Endothelial cell of umbilical vein (primary cell): Measurements from ENCODE around the gene PET100. TPM values are rescaled to one million over a fixed set of nuclear protein-coding genes. Genes with fewer than 3 reads are reported as not detected.

Experiments
- BruUV-seq: library from RNA; stranded (reverse); fragments of 400-500 nt; replicated peaks from 2 replicates; lab custom pipeline; 2021; lab: Mats Ljungman, UMichigan
- CTCF ChIA-PET: fragments of 300-600, 350-600 bp; sonication (Branson Sonifier 250); formaldehyde crosslinking; loops from one replicate; lab custom pipeline; 2021; ENCODE audit warnings: antibody characterized with exemption, inconsistent platforms; lab: Charles Lee
- POLR2A ChIA-PET: fragments of 300-600, 350-600 bp; sonication (Branson Sonifier 250); formaldehyde crosslinking; loops from one replicate; lab custom pipeline; 2021; ENCODE audit warnings: antibody characterized with exemption, inconsistent platforms; lab: Charles Lee
- DNase-seq: peaks from one replicate; pipeline ENCODE4 v3.0.0-alpha.2; 2011; ENCODE audit warnings: low read depth, low spot score
- FAIRE-seq: peaks from 2 replicates; lab custom pipeline; 2011; peaks lifted over from hg19 to GRCh38; lab: Jason Lieb, UNC
- H2AFZ ChIP-seq: 2 replicates; pipeline ENCODE4 v1.6.0; 2012; ENCODE audit warnings: low read depth, low read length, control low read depth, inconsistent platforms
- H3K27ac ChIP-seq: 2 replicates; pipeline ENCODE4 v1.5.1; 2011; ENCODE audit warnings: low read depth, mild to moderate bottlenecking, control low read depth, low read length, moderate library complexity; ENCODE audit not compliant: insufficient read depth
- H3K27me3 ChIP-seq, 2 experiments: 2 replicates each; pipeline versions ENCODE4 v1.6.0 to v1.6.1; 2011; ENCODE audit warnings: low read length in 2 of 2, mixed read lengths in 1 of 2; ENCODE audit not compliant: control insufficient read depth in 2 of 2, insufficient read depth in 2 of 2
- H3K36me3 ChIP-seq, 2 experiments: 2 replicates in 1 of 2; 3 replicates in 1 of 2; pipeline ENCODE4 v1.5.1; 2011; ENCODE audit warnings: low read length in 2 of 2, mild to moderate bottlenecking in 1 of 2, moderate library complexity in 1 of 2; ENCODE audit not compliant: control insufficient read depth in 2 of 2, insufficient read depth in 2 of 2; ENCODE audit errors: extremely low read depth in 1 of 2
- H3K4me1 ChIP-seq: 3 replicates; pipeline ENCODE4 v1.5.1; 2011; ENCODE audit warnings: mild to moderate bottlenecking, low read length; ENCODE audit not compliant: control insufficient read depth, insufficient read depth; ENCODE audit errors: extremely low read depth
- H3K4me2 ChIP-seq: 2 replicates; pipeline ENCODE4 v1.6.1; 2011; ENCODE audit warnings: low read length, control low read depth, mixed read lengths; ENCODE audit not compliant: insufficient read depth
- H3K4me3 ChIP-seq, 3 experiments: fragments of 200-600 bp in 1 of 3; sonication (generic), shearing (Covaris generic) in 1 of 3; replicated peaks in 1 of 3; 2 replicates each; pipeline ENCODE4 v1.5.1; 2011 to 2016; ENCODE audit warnings: control low read depth in 3 of 3, low read length in 3 of 3, mild to moderate bottlenecking in 2 of 3, inconsistent platforms in 1 of 3, low read depth in 1 of 3, moderate library complexity in 1 of 3; ENCODE audit not compliant: insufficient read depth in 1 of 3
- H3K79me2 ChIP-seq: 2 replicates; pipeline ENCODE4 v1.6.0; 2012; ENCODE audit warnings: low read length, inconsistent platforms; ENCODE audit not compliant: control insufficient read depth, insufficient read depth
- H3K9ac ChIP-seq: replicated peaks from 2 replicates; pipeline ENCODE3; 2011; ENCODE audit warnings: low read length, control low read depth; ENCODE audit not compliant: insufficient read depth; ENCODE audit errors: extremely low read depth
- H3K9me1 ChIP-seq: replicated peaks from 3 replicates; pipeline ENCODE4 v1.6.0; 2011; ENCODE audit warnings: mild to moderate bottlenecking, low read length; ENCODE audit not compliant: control insufficient read depth, insufficient read depth; ENCODE audit errors: extremely low read depth
- H3K9me3 ChIP-seq: replicated peaks from 2 replicates; pipeline ENCODE4 v1.5.1; 2012; ENCODE audit warnings: low read length, inconsistent platforms; ENCODE audit not compliant: control insufficient read depth, insufficient read depth
- H4K20me1 ChIP-seq: replicated peaks from 2 replicates; pipeline ENCODE3; 2011; ENCODE audit warnings: mild to moderate bottlenecking, low read length; ENCODE audit not compliant: control insufficient read depth, insufficient read depth; ENCODE audit errors: extremely low read depth
- EZH2 ChIP-seq: IDR thresholded peaks from 2 replicates; pipeline ENCODE4 v1.6.1; 2012; ENCODE audit warnings: borderline replicate concordance, low read depth, mild to moderate bottlenecking, moderate library complexity, low read length, inconsistent platforms; ENCODE audit not compliant: severe bottlenecking
- FOS ChIP-seq: IDR thresholded peaks from 2 replicates; pipeline ENCODE4 v1.6.1; 2011; ENCODE audit warnings: mild to moderate bottlenecking, low read length, moderate library complexity, borderline replicate concordance; ENCODE audit not compliant: insufficient read depth
- GATA2 ChIP-seq: IDR thresholded peaks from 2 replicates; pipeline ENCODE4 v1.7.0; 2011; ENCODE audit warnings: low read depth, mild to moderate bottlenecking, moderate library complexity, mixed read lengths, low read length; ENCODE audit not compliant: insufficient read length, insufficient read depth
- JUN ChIP-seq: IDR thresholded peaks from 2 replicates; pipeline ENCODE4 v1.6.1; 2011; ENCODE audit warnings: borderline replicate concordance, low read depth; ENCODE audit not compliant: insufficient read length, insufficient read depth
- MAX ChIP-seq: IDR thresholded peaks from 2 replicates; pipeline ENCODE4 v1.6.1; 2011; ENCODE audit not compliant: insufficient read depth, insufficient read length
- MYC ChIP-seq: IDR thresholded peaks from one replicate; pipeline ENCODE4 v1.6.1; 2011; ENCODE audit warnings: mild to moderate bottlenecking, low read depth, low read length
- POLR2A ChIP-seq: IDR thresholded peaks from 2 replicates; pipeline ENCODE4 v1.6.1; 2012; ENCODE audit warnings: low read depth, mild to moderate bottlenecking, control low read depth, low read length
- POLR2AphosphoS5 ChIP-seq: IDR thresholded peaks from 2 replicates; pipeline ENCODE4 v1.6.1; 2012; ENCODE audit warnings: low read depth, mild to moderate bottlenecking, control low read depth, low read length, moderate library complexity; ENCODE audit not compliant: insufficient read depth
- dilution Hi-C: fragments of 300-500 bp; cut with MboI; formaldehyde crosslinking; loops from one replicate; pipeline ENCODE4 v1.15.0; 2019; ENCODE audit warnings: low sequenced_read_pairs; ENCODE audit not compliant: extremely low pct_ligation_motif_present
- intact Hi-C: fragments of 100-400 bp; cut with micrococcal nuclease; formaldehyde crosslinking; loops from one replicate; pipeline ENCODE4 v1.10.0; 2022
- polyA plus RNA-seq, 4 experiments: library from polyadenylated mRNA; depleted of rRNA in 3 of 4; stranded (reverse) in 3 of 4; unstranded in 1 of 4; fragments of >200 nt; gene quantifications; 2 replicates each; pipeline versions ENCODE4 v1.2.1 to v1.2.3, GENCODE V29; 2011 to 2012; ENCODE audit warnings: missing spikeins in 1 of 4
- total RNA-seq: library from RNA; stranded (reverse); gene quantifications from 2 replicates; pipeline ENCODE4 v1.2.3, GENCODE V29; 2021
- TF ChIP-seq, protein P1 (sequence below), 2 donors: IDR thresholded peaks; 1 replicate in 1 of 2; 2 replicates in 1 of 2; pipeline ENCODE4 v1.5.1; 2011; ENCODE audit warnings: low read length in 2 of 2, mild to moderate bottlenecking in 2 of 2, moderate library complexity in 2 of 2, control low read depth in 1 of 2, inconsistent platforms in 1 of 2, low read depth in 1 of 2; ENCODE audit not compliant: insufficient read depth in 1 of 2; ENCODE audit errors: extremely low read depth in 1 of 2

PET100 gene
- total and polyA plus RNA-seq, 2 donors (not counting 3 experiments of a cell fraction or from before 2014, with no cell fraction given), result 55.0 to 172 TPM

DNA sequence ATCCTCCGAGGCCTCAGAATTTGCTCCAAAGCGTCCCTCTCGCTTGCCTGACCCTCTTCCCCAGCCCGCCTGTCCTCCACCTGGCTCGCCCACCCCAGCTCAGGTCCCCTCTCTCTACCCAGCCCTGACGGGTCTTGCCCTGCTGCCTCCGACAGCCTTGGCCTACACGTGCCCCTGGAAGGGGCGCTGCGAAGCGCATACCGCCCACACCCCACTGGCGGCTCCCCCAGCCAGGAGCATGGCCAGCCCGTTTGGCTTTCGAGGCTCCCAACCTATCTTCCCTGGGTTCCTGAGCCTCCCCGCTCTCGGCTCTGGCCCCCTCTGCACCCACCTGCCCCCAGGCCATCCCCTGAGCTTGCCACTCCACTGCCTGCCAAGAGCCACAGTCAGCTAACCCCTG is 4.8 kb upstream of the PET100 start:
- Histone ChIP-seq H3K4me2 (no peak overlapping the region), H4K20me1 (no peaks in the 10 kb centered on the region), H3K27ac (no peak overlapping the region), H3K9ac (no peak overlapping the region), H3K36me3 (peaks cover 2 to 33% of the 10 kb centered on the region in 2 experiments), H3K9me3 (no peaks in the 10 kb centered on the region), H3K4me3 (no peak overlapping the region), H3K79me2 (peaks cover 30% of the 10 kb centered on the region), H3K9me1 (no peaks in the 10 kb centered on the region), H2AFZ (no peak overlapping the region), H3K27me3 (no peaks in the 10 kb centered on the region), H3K4me1 (peaks cover 9% of the 10 kb centered on the region)
- ChIA-PET POLR2A (interaction anchor here (0.6 kb wide), 1 partner anchor 175 kb away, joined by 3 read pairs; no protein-coding TSS in a partner anchor), CTCF (interaction anchor here (0.6 kb wide), 1 partner anchor 16 kb away, joined by 3 read pairs; no protein-coding TSS in a partner anchor)
- intact Hi-C loops (no loop called here), dilution Hi-C loops (no loop called here)
- FAIRE-seq (no peak), DNase-seq (no peak)
- BruUV-seq, result no TSS peak
- TF ChIP-seq GATA2, result no peak
- no peak for TF ChIP-seq EZH2
- no peak for TF ChIP-seq POLR2AphosphoS5
- TF ChIP-seq POLR2A, result no peak
- TF ChIP-seq MYC, result no peak

- Histone ChIP-seq H3K4me2 (no peak overlapping the region), H3K9ac (no peak overlapping the region), H2AFZ (no peak overlapping the region), H3K4me3 (no peak overlapping the region), H3K27ac (no peak overlapping the region), H3K4me1 (peaks cover 16% of the 10 kb centered on the region), H3K27me3 (no peaks in the 10 kb centered on the region), H3K9me3 (no peaks in the 10 kb centered on the region), H3K79me2 (peaks cover 41% of the 10 kb centered on the region), H4K20me1 (no peaks in the 10 kb centered on the region), H3K9me1 (no peaks in the 10 kb centered on the region), H3K36me3 (peaks cover 2 to 28% of the 10 kb centered on the region in 2 experiments)
- dilution Hi-C loops, result no loop called here
- no TSS peak for BruUV-seq
- intact Hi-C loops, result no loop called here
- no peak for DNase-seq
- no peak for FAIRE-seq
- ChIA-PET POLR2A (no interaction called here), CTCF (interaction anchor here (0.7 kb wide), 2 partner anchors 36 to 57 kb away, joined by 3 read pairs; no protein-coding TSS in a partner anchor)
- TF ChIP-seq MAX (no peak), EZH2 (no peak), GATA2 (no peak), JUN (no peak), FOS (no peak), POLR2AphosphoS5 (no peak), MYC (no peak), POLR2A (no peak)
- TF ChIP-seq, protein P1, sequence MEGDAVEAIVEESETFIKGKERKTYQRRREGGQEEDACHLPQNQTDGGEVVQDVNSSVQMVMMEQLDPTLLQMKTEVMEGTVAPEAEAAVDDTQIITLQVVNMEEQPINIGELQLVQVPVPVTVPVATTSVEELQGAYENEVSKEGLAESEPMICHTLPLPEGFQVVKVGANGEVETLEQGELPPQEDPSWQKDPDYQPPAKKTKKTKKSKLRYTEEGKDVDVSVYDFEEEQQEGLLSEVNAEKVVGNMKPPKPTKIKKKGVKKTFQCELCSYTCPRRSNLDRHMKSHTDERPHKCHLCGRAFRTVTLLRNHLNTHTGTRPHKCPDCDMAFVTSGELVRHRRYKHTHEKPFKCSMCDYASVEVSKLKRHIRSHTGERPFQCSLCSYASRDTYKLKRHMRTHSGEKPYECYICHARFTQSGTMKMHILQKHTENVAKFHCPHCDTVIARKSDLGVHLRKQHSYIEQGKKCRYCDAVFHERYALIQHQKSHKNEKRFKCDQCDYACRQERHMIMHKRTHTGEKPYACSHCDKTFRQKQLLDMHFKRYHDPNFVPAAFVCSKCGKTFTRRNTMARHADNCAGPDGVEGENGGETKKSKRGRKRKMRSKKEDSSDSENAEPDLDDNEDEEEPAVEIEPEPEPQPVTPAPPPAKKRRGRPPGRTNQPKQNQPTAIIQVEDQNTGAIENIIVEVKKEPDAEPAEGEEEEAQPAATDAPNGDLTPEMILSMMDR (IDR thresholded peaks at IDR 0.05; ENCODE audit: extremely low read depth in 1 of 2, insufficient read depth in 1 of 2, low read depth in 1 of 2, low read length in 2 of 2), result no peak
These were observed 3.7 kb upstream of the PET100 start for GRCh38 chr19:7625763-7626372.
